HG03095 (cell line): ENCODE data around the gene BRMS1.

ENCODE experiments used
- ATAC-seq: cut with Tn5 transposase; IDR thresholded peaks from one replicate; pipeline ENCODE4 v1.9.1; 2021; ENCODE audit warnings: moderate library complexity; ENCODE audit not compliant: unreplicated experiment

BRMS1 gene

GRCh38 chr11:66287889-66288670 lies 56.8 kb downstream of the BRMS1 start:
- no peak for ATAC-seq
